HG03064 (cell line): ENCODE results near the gene RANGAP1.
"Not testable (repeated sequence)": the region's sequence is repeated elsewhere in the genome, so short reads cannot be mapped to it uniquely, and the experiment has no call there.

ENCODE experiments used
- ATAC-seq: cut with Tn5 transposase; IDR thresholded peaks from one replicate; pipeline ENCODE4 v1.9.1; 2021; ENCODE audit warnings: low read depth; ENCODE audit not compliant: unreplicated experiment

The RANGAP1 gene

DNA sequence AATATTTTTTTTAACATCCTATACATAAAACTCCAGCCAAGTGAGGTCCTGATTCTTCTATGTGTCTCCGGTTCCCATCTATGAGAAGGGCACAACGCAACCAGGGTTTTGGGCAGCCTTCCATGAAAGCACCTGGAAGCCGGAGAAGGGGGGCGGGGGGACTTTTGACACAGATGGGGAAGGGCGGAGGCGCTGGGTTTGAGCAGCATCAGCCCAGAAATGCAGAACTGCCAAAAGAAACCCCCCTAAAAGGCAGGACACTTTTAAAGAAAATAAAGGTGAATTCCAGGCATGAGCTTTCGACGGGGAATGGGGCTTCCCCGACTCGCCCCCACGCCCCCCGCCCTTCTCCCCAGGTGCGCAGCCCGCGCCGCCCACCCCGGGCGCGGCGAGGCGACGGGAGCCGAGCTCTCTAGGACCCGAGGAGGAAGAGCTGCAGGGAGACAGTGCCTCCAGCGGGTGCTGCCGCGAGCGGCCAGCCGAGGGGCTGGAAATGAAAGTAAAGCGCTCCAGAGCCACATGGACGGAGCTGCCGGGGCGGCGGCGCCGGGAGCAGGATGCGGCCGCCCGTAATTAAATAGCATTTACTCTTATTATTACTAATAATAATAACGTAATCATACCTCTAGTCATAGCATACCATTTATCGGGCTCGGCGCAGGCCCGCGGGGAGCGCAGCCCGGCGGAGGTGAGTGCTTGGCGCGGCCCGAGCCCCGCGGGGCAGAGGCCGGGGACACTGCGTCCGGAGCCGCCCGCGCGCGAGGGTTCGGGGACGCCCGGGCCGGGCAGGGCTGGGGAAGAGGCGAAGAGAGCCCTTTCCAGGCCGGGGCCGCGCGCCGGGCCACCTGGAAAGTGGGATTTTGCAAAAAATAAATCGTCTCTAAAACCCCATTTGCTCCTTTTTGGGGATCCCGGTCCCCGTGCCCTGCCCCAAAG, 15.4 kb upstream of the RANGAP1 start, which contains the start of gene ZC3H7B:
TSS of gene ZC3H7B (plus strand) at position 441 of the 936 bp plus-strand sequence. CDS start 19,136 bp downstream, outside the sequence.
- ATAC-seq, result peak; percentile 61

GRCh38 chr22:41300661-41301060, 14.7 kb upstream of the RANGAP1 start:
- no peak for ATAC-seq

DNA sequence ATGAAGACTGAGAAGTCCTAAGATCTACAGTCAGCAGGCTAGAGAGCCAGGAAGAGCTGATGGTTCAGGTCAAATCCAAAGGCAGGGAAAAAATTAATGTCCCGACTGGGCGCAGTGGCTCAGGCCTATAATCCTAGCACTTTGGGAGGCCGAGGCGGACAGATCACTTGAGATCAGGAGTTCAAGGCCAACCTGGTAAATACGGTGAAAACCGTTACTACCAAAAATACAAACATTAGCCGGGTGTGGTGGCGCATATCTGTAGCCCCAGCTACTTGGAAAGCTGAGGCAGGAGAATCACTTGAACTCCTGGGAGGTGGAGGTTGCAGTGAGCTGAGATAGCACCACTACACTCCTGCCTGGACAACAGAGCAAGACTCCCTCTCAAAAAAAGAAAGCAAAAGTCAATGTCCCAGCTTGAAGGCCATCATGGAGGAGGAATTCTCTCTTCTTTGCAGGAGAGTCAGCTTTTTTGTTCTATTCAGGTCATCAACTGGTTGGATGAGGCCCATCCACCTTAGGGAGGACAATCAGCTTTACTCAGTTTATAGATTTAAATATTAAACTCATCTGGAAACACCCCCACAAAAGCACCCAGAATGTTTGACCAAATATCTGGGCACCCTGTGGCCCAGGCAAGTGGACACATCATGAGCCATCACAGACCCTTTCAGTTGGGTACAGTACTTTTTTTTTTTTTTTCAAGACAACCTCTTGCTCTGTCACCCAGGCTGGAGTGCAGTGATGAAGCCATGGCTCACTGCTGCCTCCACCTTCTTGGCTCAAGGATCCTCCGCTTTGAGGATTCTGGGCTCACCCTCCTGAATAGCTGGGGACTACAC, 11.1 kb upstream of the RANGAP1 start:
- no peak for ATAC-seq

- not testable (repeated sequence) for ATAC-seq
These were observed 8.8 kb upstream of the RANGAP1 start for GRCh38 chr22:41294816-41295215.

- no peak for ATAC-seq
These were observed 4.6 kb upstream of the RANGAP1 start for GRCh38 chr22:41290262-41291221.

DNA sequence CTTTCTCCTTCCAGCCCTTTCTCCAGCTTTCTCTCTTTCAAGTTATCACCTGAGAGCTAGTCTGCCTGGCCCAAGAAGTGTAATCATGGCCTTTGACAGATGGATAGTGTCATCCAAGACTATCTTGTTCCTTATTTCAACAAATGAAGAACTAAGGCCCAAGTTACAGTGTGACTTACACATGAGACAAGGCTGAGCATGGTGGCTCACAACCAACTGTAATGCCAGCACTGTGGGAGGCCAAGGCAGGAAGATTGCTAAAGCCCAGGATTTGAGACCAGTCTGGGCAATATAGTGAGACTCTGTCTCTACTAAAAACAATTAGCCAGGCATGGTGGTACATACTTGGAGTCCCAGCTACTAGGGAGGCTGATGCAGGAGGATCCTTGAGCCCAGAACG, 3.7 kb upstream of the RANGAP1 start:
- no peak for ATAC-seq

DNA sequence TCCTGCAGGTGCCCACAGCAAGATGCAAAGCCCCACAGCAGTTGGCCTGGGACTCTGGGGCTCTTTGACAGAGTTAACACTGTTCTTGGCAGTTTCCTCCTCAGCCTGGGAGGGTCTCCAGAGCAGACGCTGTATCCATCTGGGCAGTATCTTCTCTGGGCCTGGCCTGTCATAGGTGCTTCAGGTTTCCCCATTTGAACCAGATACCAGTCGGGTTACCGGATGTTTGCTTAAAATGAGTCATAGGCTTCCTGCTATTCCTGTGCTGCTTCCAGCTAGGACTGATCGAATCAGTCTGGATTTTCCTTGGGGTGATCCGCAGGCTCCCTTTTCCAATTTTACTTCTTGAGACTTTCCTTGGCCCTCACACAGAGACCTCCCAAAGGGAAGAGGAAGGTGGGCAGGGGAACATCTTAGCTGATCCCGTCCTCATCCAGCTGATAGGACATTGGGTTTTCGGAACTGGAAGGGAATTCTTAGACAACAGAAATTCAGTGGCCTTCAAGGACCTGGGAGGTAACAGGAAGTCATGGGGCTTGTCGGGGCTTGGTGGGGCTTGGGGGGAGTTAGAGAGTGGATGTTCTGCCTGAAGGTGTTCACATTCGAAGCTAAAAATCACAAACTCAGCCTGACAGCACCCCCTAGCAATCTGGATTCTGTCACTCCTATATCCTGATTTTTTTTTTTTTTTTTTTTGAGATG, 2.4 kb upstream of the RANGAP1 start:
- no peak for ATAC-seq

DNA sequence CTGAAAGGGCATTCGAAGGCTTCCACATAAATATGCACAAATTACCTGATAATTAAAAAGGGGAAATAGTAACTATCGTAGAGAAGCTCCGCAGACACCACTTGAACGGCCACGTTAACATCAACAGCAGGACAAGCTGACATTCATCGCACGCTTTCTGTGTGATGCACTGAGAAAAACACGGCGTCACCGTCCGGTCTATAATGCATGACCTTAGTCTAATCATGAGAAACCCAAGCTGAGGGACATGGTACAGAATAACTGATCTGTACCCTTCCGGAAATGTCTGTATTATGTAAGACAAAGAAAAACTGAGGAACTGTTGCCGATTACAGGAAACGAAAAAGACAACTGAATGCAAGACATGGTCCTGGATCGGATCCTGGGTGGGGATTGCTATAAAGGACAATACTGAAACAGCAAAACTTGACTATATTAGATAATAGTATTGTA, 678 bp upstream of the RANGAP1 start:
- peak; percentile 10 for ATAC-seq

DNA sequence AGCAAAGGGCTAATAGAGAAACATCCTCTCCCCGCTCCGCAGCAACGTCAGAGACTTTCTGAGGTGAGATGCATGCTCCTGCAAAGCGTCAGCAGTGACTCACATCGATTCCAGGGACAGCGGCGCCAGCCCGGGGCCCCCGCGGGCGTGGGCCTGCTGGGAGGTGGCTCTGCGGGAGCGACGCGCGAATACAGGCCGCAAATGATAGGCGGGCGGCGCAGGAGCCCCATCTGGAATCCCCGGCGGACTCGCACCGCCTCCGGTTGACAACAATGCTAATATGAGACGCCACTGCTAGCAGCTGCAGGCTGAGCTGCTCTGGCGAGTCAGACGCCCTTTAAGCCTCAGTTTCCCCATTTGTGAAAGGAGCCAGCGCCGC, 557 bp downstream of the RANGAP1 start:
- ATAC-seq, result peak; percentile 13

- no peak for ATAC-seq
These were observed 1.5 kb downstream of the RANGAP1 start for GRCh38 chr22:41284465-41284864.

DNA sequence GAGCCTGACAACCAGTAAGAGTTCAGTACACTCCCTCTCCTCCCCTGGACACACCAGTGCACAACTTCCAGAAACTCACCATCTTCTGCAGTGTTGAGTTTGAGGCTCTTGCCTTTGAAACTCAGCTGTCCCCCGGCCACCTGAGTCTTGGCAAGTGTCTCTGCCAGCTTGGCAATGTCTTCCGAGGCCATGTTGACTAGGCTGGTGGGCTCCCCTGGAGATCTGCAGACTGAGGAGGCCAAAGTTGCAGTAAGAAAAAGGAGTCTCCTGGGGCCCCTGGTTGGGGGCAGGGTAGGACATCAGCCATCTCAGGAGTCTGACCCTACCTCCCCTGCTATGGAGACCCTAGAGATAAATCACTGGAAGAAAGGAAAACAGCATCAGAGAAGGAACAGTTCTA, 5.1 kb downstream of the RANGAP1 start:
- ATAC-seq, result no peak

DNA sequence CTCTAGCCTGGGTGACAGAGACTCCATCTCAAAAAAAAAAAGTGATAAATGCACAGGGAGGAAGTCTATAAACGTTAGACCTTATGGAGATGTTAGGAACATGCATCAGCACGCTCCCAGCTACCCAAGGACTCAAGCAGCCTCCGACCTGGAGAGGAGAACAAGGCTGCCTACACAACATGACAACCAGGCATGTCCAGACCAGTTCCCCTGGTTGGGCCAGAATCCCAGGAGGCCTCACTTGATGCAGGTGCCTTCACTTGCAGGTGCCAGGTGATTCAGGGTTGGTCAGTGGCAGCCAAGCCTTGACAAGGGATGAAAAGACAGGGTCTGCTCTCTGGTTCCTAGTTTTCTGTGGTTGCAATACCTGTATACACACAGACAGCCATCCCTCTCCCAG, 5.9 kb downstream of the RANGAP1 start:
- ATAC-seq, result no peak

DNA sequence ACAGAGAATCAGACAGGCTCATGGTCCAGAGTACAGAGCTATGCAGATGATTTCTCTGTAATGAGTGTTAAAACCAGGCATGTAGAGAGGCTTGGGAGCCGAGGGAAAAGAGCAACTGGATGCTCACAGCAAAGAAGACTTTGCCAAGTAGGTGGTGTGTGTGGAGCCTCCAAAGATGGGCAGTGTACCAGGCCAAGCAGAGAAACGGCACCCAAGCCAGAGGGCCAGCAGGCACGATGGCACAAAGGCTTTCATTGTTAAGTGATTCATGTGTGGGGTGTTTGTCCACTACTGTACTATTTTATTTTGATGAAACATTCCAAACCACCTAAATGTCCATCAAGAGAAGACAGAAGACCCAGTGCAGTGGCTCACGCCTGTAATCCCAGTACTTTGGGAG, 11.1 kb downstream of the RANGAP1 start:
- ATAC-seq, result no peak

GRCh38 chr22:41273128-41273527, 12.9 kb downstream of the RANGAP1 start:
- no peak for ATAC-seq

DNA sequence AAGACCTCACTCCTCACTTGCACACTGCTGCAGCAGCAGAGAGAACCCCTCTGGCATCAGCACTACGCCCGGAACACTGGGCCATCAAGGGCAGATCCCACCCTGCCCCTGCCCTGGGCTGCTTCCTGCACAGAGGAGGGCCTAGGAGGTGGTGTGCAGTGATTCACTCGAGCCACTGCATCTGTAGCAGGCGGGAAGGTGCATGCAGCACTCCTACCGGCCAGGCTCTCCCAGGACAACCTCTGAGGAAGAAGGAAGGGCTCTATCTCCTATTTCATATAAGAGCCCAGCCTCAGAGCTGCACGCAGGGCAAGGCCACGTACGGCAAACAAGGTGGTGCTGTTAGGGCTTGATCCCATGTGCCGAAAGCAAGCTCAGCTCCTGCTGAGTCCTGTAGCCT, 14.2 kb downstream of the RANGAP1 start:
- ATAC-seq, result no peak

GRCh38 chr22:41267958-41268357, 18.0 kb downstream of the RANGAP1 start:
- ATAC-seq, result no peak

- ATAC-seq, result no peak
These were observed 21.5 kb downstream of the RANGAP1 start for GRCh38 chr22:41264408-41264941.

GRCh38 chr22:41263704-41264103, 22.3 kb downstream of the RANGAP1 start:
- ATAC-seq, result no peak

- no peak for ATAC-seq
These were observed 23.7 kb downstream of the RANGAP1 start for GRCh38 chr22:41262250-41262765.
